ENCODE results near the gene CCDC30.
"Not testable (repeated sequence)": the region's sequence is repeated elsewhere in the genome, so short reads cannot be mapped to it uniquely, and the experiment has no call there.

The CCDC30 gene

GRCh38 chr1:42531043-42531442 is 68.0 kb downstream of the CCDC30 start:
- FAIRE-seq = no peak

GRCh38 chr1:42533101-42533863 is 70.2 kb downstream of the CCDC30 start:
- no peak for FAIRE-seq

GRCh38 chr1:42541104-42541503 is 78.0 kb downstream of the CCDC30 start:
- no peak for FAIRE-seq

GRCh38 chr1:42551180-42551579 is 88.1 kb downstream of the CCDC30 start:
- no peak for FAIRE-seq

GRCh38 chr1:42551590-42551989 is 88.5 kb downstream of the CCDC30 start:
- FAIRE-seq = no peak

- no peak for FAIRE-seq
Measured at GRCh38 chr1:42552636-42553035, 89.5 kb downstream of the CCDC30 start.

- FAIRE-seq = peak; percentile 98
Measured at GRCh38 chr1:42557230-42557851, 94.3 kb downstream of the CCDC30 start.

GRCh38 chr1:42567038-42567437 is 104.0 kb downstream of the CCDC30 start:
- FAIRE-seq = no peak

- no peak for FAIRE-seq
Measured at GRCh38 chr1:42576935-42577334, 113.8 kb downstream of the CCDC30 start.

GRCh38 chr1:42586016-42586415 is 122.9 kb downstream of the CCDC30 start:
- FAIRE-seq = no peak

- FAIRE-seq = no peak
Measured at GRCh38 chr1:42587753-42588152, 124.7 kb downstream of the CCDC30 start.

GRCh38 chr1:42592811-42593210 is 129.7 kb downstream of the CCDC30 start:
- no peak for FAIRE-seq

- FAIRE-seq = no peak
Measured at GRCh38 chr1:42593486-42594100, 130.5 kb downstream of the CCDC30 start.

GRCh38 chr1:42601472-42601871 is 138.4 kb downstream of the CCDC30 start:
- no peak for FAIRE-seq

- no peak for FAIRE-seq
Measured at GRCh38 chr1:42613803-42614131, 150.7 kb downstream of the CCDC30 start.

GRCh38 chr1:42618866-42619265 is 155.8 kb downstream of the CCDC30 start:
- no peak for FAIRE-seq

- FAIRE-seq = no peak
Measured at GRCh38 chr1:42620307-42620706, 157.2 kb downstream of the CCDC30 start.

- not testable (repeated sequence) for FAIRE-seq
Measured at GRCh38 chr1:42621180-42621579, 158.1 kb downstream of the CCDC30 start.

GRCh38 chr1:42627205-42627604 is 164.1 kb downstream of the CCDC30 start:
- FAIRE-seq = not testable (repeated sequence)

- no peak for FAIRE-seq
Measured at GRCh38 chr1:42639116-42639515, 176.0 kb downstream of the CCDC30 start.

GRCh38 chr1:42646056-42646455 is 183.0 kb downstream of the CCDC30 start:
- no peak for FAIRE-seq

- FAIRE-seq = no peak
Measured at GRCh38 chr1:42657201-42657600, 194.1 kb downstream of the CCDC30 start.

GRCh38 chr1:42657981-42658876 is 195.1 kb downstream of the CCDC30 start, which contains the start of gene PPIH:
TSS of gene PPIH (plus strand) at chr1:42658423. CDS start at chr1:42658447, 24 bp downstream.
- peak; percentile 15 for FAIRE-seq
